Measurements from ENCODE around the gene ZBTB24. TPM values are rescaled to one million over a fixed set of nuclear protein-coding genes. Genes with fewer than 3 reads are reported as not detected.

The ZBTB24 gene
- total RNA-seq, 1 experiment from 2014 or later, result 11.5 TPM

GRCh38 chr6:109441069-109441816, 41.8 kb downstream of the ZBTB24 start:
- intact Hi-C loops (cut with micrococcal nuclease; ENCODE audit: unreplicated experiment), result loop anchor here (5.0 kb wide), 1 partner anchor 59 kb away; the partner anchor contains the start of gene CD164

GRCh38 chr6:109440331-109441068, 42.5 kb downstream of the ZBTB24 start, which contains the start of the genes PPIL6 and SMPD2:
PPIL6 (minus strand) TSS chr6:109440628; CDS start chr6:109440590, 38 bp downstream.
SMPD2 (plus strand) TSS chr6:109440724; CDS start chr6:109441122, 398 bp downstream.
- Mint-ChIP-seq H3K4me3 (ENCODE audit: low read depth, unreplicated experiment) (peak within 1 kb of the TSS; percentile 93), H3K27ac (ENCODE audit: unreplicated experiment) (peak within 1 kb of the TSS; percentile 96), H3K27me3 (ENCODE audit: unreplicated experiment) (no peaks in the 10 kb centered on the region), H3K4me1 (ENCODE audit: low read depth, unreplicated experiment) (no peaks in the 10 kb centered on the region), H3K9me3 (ENCODE audit: low read depth, unreplicated experiment) (no peaks in the 10 kb centered on the region), H3K36me3 (ENCODE audit: insufficient read depth, unreplicated experiment) (peaks cover 48% of the 10 kb centered on the region)
- CTCF ChIA-PET, result interaction anchor here (0.6 to 2.6 kb wide), 6 partner anchors 15 to 599 kb away, joined by 3 to 17 read pairs (median 5); partner anchors contain the start of genes CD164 and MICAL1
- TF ChIP-seq CTCF (IDR thresholded peaks at IDR 0.05; ENCODE audit: unreplicated experiment), result no peak
- DNase-seq, result peak; percentile 89
- BruUV-seq (replicated peaks), result no TSS peak
- intact Hi-C loops (cut with micrococcal nuclease; ENCODE audit: unreplicated experiment), result loop anchor here (5.0 kb wide), 1 partner anchor 58 kb away; the partner anchor contains the start of gene CD164

More at GRCh38 chr6:109441069-109441816, 41.8 kb downstream of the ZBTB24 start:
- TSS peak; percentile 47 for BruUV-seq (replicated peaks)
- H3K4me1 Mint-ChIP-seq (ENCODE audit: low read depth, unreplicated experiment), result no peaks in the 10 kb centered on the region
- peak; percentile 69 for DNase-seq
- peak overlapping the region; percentile 96 for H3K27ac Mint-ChIP-seq (ENCODE audit: unreplicated experiment)
- TF ChIP-seq CTCF (IDR thresholded peaks at IDR 0.05; ENCODE audit: unreplicated experiment), result no peak
- H3K27me3 Mint-ChIP-seq (ENCODE audit: unreplicated experiment), result no peaks in the 10 kb centered on the region
- H3K9me3 Mint-ChIP-seq (ENCODE audit: low read depth, unreplicated experiment), result no peaks in the 10 kb centered on the region
- CTCF ChIA-PET, result interaction anchor here (1.3 to 2.6 kb wide), 4 partner anchors 22 to 598 kb away, joined by 3 to 17 read pairs (median 6); partner anchors contain the start of gene CD164
- peak overlapping the region; percentile 93 for H3K4me3 Mint-ChIP-seq (ENCODE audit: low read depth, unreplicated experiment)
- H3K36me3 Mint-ChIP-seq (ENCODE audit: insufficient read depth, unreplicated experiment), result peaks cover 51% of the 10 kb centered on the region

- Mint-ChIP-seq H3K27me3 (ENCODE audit: unreplicated experiment) (no peaks in the 10 kb centered on the region), H3K4me1 (ENCODE audit: low read depth, unreplicated experiment) (no peaks in the 10 kb centered on the region), H3K4me3 (ENCODE audit: low read depth, unreplicated experiment) (no peak overlapping the region), H3K27ac (ENCODE audit: unreplicated experiment) (no peak overlapping the region), H3K9me3 (ENCODE audit: low read depth, unreplicated experiment) (no peaks in the 10 kb centered on the region), H3K36me3 (ENCODE audit: insufficient read depth, unreplicated experiment) (peaks cover 25% of the 10 kb centered on the region)
- no peak for TF ChIP-seq CTCF (IDR thresholded peaks at IDR 0.05; ENCODE audit: unreplicated experiment)
- intact Hi-C loops (cut with micrococcal nuclease; ENCODE audit: unreplicated experiment), result no loop called here
- BruUV-seq (replicated peaks), result no TSS peak
- CTCF ChIA-PET, result no interaction called here
- DNase-seq, result no peak
Measured at GRCh38 chr6:109436041-109436440, 47.0 kb downstream of the ZBTB24 start.

GRCh38 chr6:109434456-109434855, 48.6 kb downstream of the ZBTB24 start:
- Mint-ChIP-seq H3K27me3 (ENCODE audit: unreplicated experiment) (no peaks in the 10 kb centered on the region), H3K27ac (ENCODE audit: unreplicated experiment) (no peak overlapping the region), H3K9me3 (ENCODE audit: low read depth, unreplicated experiment) (no peaks in the 10 kb centered on the region), H3K4me1 (ENCODE audit: low read depth, unreplicated experiment) (no peaks in the 10 kb centered on the region), H3K4me3 (ENCODE audit: low read depth, unreplicated experiment) (no peak overlapping the region), H3K36me3 (ENCODE audit: insufficient read depth, unreplicated experiment) (peaks cover 9% of the 10 kb centered on the region)
- DNase-seq, result no peak
- no TSS peak for BruUV-seq (replicated peaks)
- no peak for TF ChIP-seq CTCF (IDR thresholded peaks at IDR 0.05; ENCODE audit: unreplicated experiment)
- intact Hi-C loops (cut with micrococcal nuclease; ENCODE audit: unreplicated experiment), result no loop called here
- CTCF ChIA-PET, result no interaction called here

Data from Calu3 (cell line).